A549 (cell line): ENCODE data around the gene NTM. TPM values are rescaled to one million over a fixed set of nuclear protein-coding genes. Genes with fewer than 3 reads are reported as not detected.

Source experiments
- ATAC-seq, 2 experiments: fragments of 200-7000 bp in 1 of 2; fragments of >200 bp in 1 of 2; cut with Nextera tagmentation in 1 of 2; cut with Tn5 transposase in 1 of 2; 3 replicates each; pipeline versions ENCODE4 v1.8.0 to v1.9.1; 2018 to 2020; ENCODE audit warnings: mild to moderate bottlenecking in 1 of 2, moderate library complexity in 1 of 2
- CTCF ChIA-PET: fragments of 300-600 bp; sonication (Branson Sonifier 250); formaldehyde crosslinking; extraction: SDS; loops from one replicate; lab custom pipeline; 2021; ENCODE audit warnings: antibody characterized with exemption, inconsistent platforms; lab: Yijun Ruan, JAX
- POLR2A ChIA-PET: fragments of 350-600 bp; formaldehyde crosslinking; extraction: SDS; loops from one replicate; lab custom pipeline; 2021; ENCODE audit warnings: antibody characterized with exemption, inconsistent platforms; lab: Yijun Ruan, JAX
- DNase-seq, 2 experiments: peaks; one replicate each; pipeline versions ENCODE4 v3.0.0 to v3.0.0-alpha.2; 2011 to 2016; ENCODE audit warnings: low read depth in 1 of 2, low spot score in 1 of 2
- FAIRE-seq: peaks from 2 replicates; lab custom pipeline; 2011; peaks lifted over from hg19 to GRCh38; lab: Jason Lieb, UNC
- H3K27ac ChIP-seq, 2 experiments: fragments of >200 bp; sonication (Bioruptor Twin); formaldehyde crosslinking; 3 replicates each; pipeline ENCODE4 v1.5.1; 2016 to 2017
- H3K4me1 ChIP-seq: fragments of >200 bp; sonication (Bioruptor Twin); formaldehyde crosslinking; 3 replicates; pipeline ENCODE4 v1.6.1; 2016
- H3K4me2 ChIP-seq: fragments of >200 bp; sonication (Bioruptor Twin); formaldehyde crosslinking; 3 replicates; pipeline ENCODE4 v1.6.1; 2016
- H3K4me3 ChIP-seq: fragments of >200 bp; sonication (Bioruptor Twin); formaldehyde crosslinking; 3 replicates; pipeline ENCODE4 v1.5.1; 2016
- H3K9me3 ChIP-seq: fragments of >200 bp; sonication (Bioruptor Twin); formaldehyde crosslinking; 3 replicates; pipeline ENCODE4 v1.6.1; 2016
- BHLHE40 ChIP-seq: IDR thresholded peaks from 2 replicates; pipeline ENCODE4 v1.6.1; 2012; ENCODE audit warnings: low read depth, low read length, inconsistent platforms
- CEBPB ChIP-seq, 2 experiments: fragments of >200 bp in 1 of 2; sonication (Bioruptor Twin) in 1 of 2; formaldehyde crosslinking in 1 of 2; IDR thresholded peaks; 2 replicates each; pipeline ENCODE4 v1.6.1; 2012 to 2016
- CHD2 ChIP-seq: fragments of 150-350 bp; IDR thresholded peaks from 2 replicates; pipeline ENCODE4 v1.6.1; 2014; ENCODE audit warnings: low read length; ENCODE audit not compliant: partially characterized antibody
- EP300 ChIP-seq, 2 experiments: fragments of >200 bp; sonication (Bioruptor Twin); formaldehyde crosslinking; IDR thresholded peaks; 2 replicates in 1 of 2; 3 replicates in 1 of 2; pipeline ENCODE4 v1.6.1; 2016 to 2017
- FOSL2 ChIP-seq, 2 experiments: fragments of 450-650 bp in 1 of 2; fragments of >200 bp in 1 of 2; sonication (Bioruptor Twin) in 1 of 2; formaldehyde crosslinking; IDR thresholded peaks; 2 replicates each; pipeline versions ENCODE4 v1.5.0 to v1.6.1; 2016 to 2020; ENCODE audit warnings: mild to moderate bottlenecking in 1 of 2, moderate library complexity in 1 of 2
- GATA3 ChIP-seq: IDR thresholded peaks from 2 replicates; pipeline ENCODE4 v1.6.1; 2012; ENCODE audit warnings: borderline replicate concordance
- HES2 ChIP-seq: fragments of >200 bp; sonication (Bioruptor Twin); formaldehyde crosslinking; IDR thresholded peaks from 2 replicates; pipeline ENCODE4 v1.6.1; 2016
- HOXB13 ChIP-seq: fragments of 250-450 bp; sonication (Bioruptor Pico); IDR thresholded peaks from 2 replicates; pipeline ENCODE4 v1.5.0; 2020; ENCODE audit warnings: low read depth, mild to moderate bottlenecking, moderate library complexity
- JUN ChIP-seq, 2 experiments: fragments of >200 bp; sonication (Bioruptor Twin); formaldehyde crosslinking; IDR thresholded peaks; 2 replicates in 1 of 2; 3 replicates in 1 of 2; pipeline ENCODE4 v1.6.1; 2016 to 2017
- KDM5A ChIP-seq: fragments of 200-600 bp; sonication (generic); IDR thresholded peaks from 2 replicates; pipeline ENCODE4 v1.6.1; 2016; ENCODE audit warnings: antibody characterized with exemption, mild to moderate bottlenecking
- MAFK ChIP-seq: fragments of 450-650 bp; IDR thresholded peaks from 2 replicates; pipeline ENCODE4 v1.6.1; 2014; ENCODE audit not compliant: partially characterized antibody
- NFE2L2 ChIP-seq: fragments of 150-350 bp; conservative IDR thresholded peaks from 2 replicates; pipeline ENCODE4 v1.6.1; 2014; ENCODE audit warnings: low read length
- NPAS2 ChIP-seq: fragments of 250-450 bp; sonication (Bioruptor Pico); IDR thresholded peaks from 2 replicates; pipeline ENCODE4 v1.8.0; 2022; ENCODE audit warnings: mild to moderate bottlenecking, moderate library complexity, borderline replicate concordance
- PHF8 ChIP-seq: fragments of 200-600 bp; sonication (generic); IDR thresholded peaks from 2 replicates; pipeline ENCODE4 v1.6.1; 2016; ENCODE audit warnings: low read depth, mild to moderate bottlenecking, antibody characterized with exemption, moderate library complexity, borderline replicate concordance
- RCOR1 ChIP-seq: fragments of 150-350 bp; IDR thresholded peaks from 2 replicates; pipeline ENCODE4 v1.6.1; 2014; ENCODE audit warnings: antibody characterized with exemption, low read length, low read depth
- REST ChIP-seq: fragments of 200-600 bp; sonication (generic); IDR thresholded peaks from 2 replicates; pipeline ENCODE4 v1.6.1; 2016; ENCODE audit warnings: antibody characterized with exemption, mild to moderate bottlenecking, moderate library complexity
- RNF2 ChIP-seq: fragments of 200-600 bp; sonication (generic); IDR thresholded peaks from 2 replicates; pipeline ENCODE4 v1.6.1; 2016; ENCODE audit warnings: low read depth, mild to moderate bottlenecking, antibody characterized with exemption, moderate library complexity, borderline replicate concordance
- SREBF2 ChIP-seq: fragments of 450-650 bp; IDR thresholded peaks from 2 replicates; pipeline ENCODE4 v1.6.1; 2014; ENCODE audit warnings: mild to moderate bottlenecking, moderate library complexity
- TP53 ChIP-seq: fragments of 250-450 bp; sonication (Bioruptor Pico); IDR thresholded peaks from 2 replicates; pipeline ENCODE4 v1.5.0; 2021; ENCODE audit warnings: mild to moderate bottlenecking, moderate library complexity
- USF2 ChIP-seq: fragments of 450-650 bp; IDR thresholded peaks from 2 replicates; pipeline ENCODE4 v1.6.1; 2014; ENCODE audit warnings: antibody characterized with exemption
- ZC3H11A ChIP-seq: fragments of 450-650 bp; IDR thresholded peaks from 2 replicates; pipeline ENCODE4 v1.6.1; 2014; ENCODE audit warnings: antibody characterized with exemption, mild to moderate bottlenecking
- WGBS: methylation state at CpG from one replicate; pipeline ENCODE4 v1.1.6; 2017; ENCODE audit errors: missing lambda C conversion rate; 5-methylcytosine and 5-hydroxymethylcytosine counted together
- polyA plus RNA-seq, 4 experiments: library from polyadenylated mRNA; depleted of rRNA in 3 of 4; stranded (reverse); fragments of >200 nt; fragmentation: RNase III in 1 of 4; extraction: RNeasy Plus Mini Kit Qiagen cat#74134 plus additional on column Dnase treatment in 1 of 4; gene quantifications; 2 replicates in 3 of 4; 3 replicates in 1 of 4; pipeline ENCODE4 v1.2.3, GENCODE V29; 2011 to 2017
- TF ChIP-seq, protein P1 (sequence below): fragments of 250-450 bp; sonication (Bioruptor Pico); IDR thresholded peaks from 2 replicates; pipeline ENCODE4 v1.5.0; 2020; ENCODE audit warnings: low read depth, mild to moderate bottlenecking, moderate library complexity

The NTM gene
- polyA plus RNA-seq, 2 of the 4 experiments (the other 2 are of a cell fraction): not detected

- Histone ChIP-seq H3K4me3 (no peak overlapping the region), H3K4me2 (no peak overlapping the region), H3K4me1 (no peaks in the 10 kb centered on the region), H3K27ac (no peak overlapping the region), H3K9me3 (no peaks in the 10 kb centered on the region)
- CTCF ChIA-PET: interaction anchor here (0.6 to 1.5 kb wide), 3 partner anchors 10 to 258 kb away, joined by 3 read pairs; no protein-coding TSS in a partner anchor
- POLR2A ChIA-PET: no interaction called here
- ATAC-seq (no peak), FAIRE-seq (no peak), DNase-seq (no peak)
- WGBS: 3% methylated on average over 5 of the region's 5 CpGs
- TF ChIP-seq RCOR1: no peak
- no peak for TF ChIP-seq RNF2
- TF ChIP-seq EP300 (IDR thresholded peaks at IDR 0.05): no peak
- no peak for TF ChIP-seq NFE2L2
- TF ChIP-seq USF2: no peak
- TF ChIP-seq CEBPB (IDR thresholded peaks at IDR 0.05): no peak
- TF ChIP-seq SREBF2: no peak
- no peak for TF ChIP-seq NPAS2
- no peak for TF ChIP-seq FOSL2 (IDR thresholded peaks at IDR 0.05)
- no peak for TF ChIP-seq FOSL2 (CRISPR knock-in tag; IDR thresholded peaks at IDR 0.05)
- no peak for TF ChIP-seq BHLHE40
- TF ChIP-seq HES2: no peak
- no peak for TF ChIP-seq ZC3H11A
- TF ChIP-seq CHD2: no peak
- no peak for TF ChIP-seq HOXB13
- TF ChIP-seq TP53: no peak
- TF ChIP-seq, protein P1, sequence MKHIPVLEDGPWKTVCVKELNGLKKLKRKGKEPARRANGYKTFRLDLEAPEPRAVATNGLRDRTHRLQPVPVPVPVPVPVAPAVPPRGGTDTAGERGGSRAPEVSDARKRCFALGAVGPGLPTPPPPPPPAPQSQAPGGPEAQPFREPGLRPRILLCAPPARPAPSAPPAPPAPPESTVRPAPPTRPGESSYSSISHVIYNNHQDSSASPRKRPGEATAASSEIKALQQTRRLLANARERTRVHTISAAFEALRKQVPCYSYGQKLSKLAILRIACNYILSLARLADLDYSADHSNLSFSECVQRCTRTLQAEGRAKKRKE (CRISPR knock-in tag): no peak
- TF ChIP-seq PHF8: no peak
These were observed 296.2 kb downstream of the NTM start for GRCh38 chr11:131666617-131667016.

- no peak overlapping the region for H3K4me2 ChIP-seq
- H3K9me3 ChIP-seq: no peaks in the 10 kb centered on the region
- ATAC-seq: no peak
- ChIA-PET POLR2A (no interaction called here), CTCF (interaction anchor here (1.0 to 2.3 kb wide), 3 partner anchors 16 to 603 kb away, joined by 3 to 9 read pairs (median 4); no protein-coding TSS in a partner anchor)
- no peak for FAIRE-seq
- H3K4me1 ChIP-seq: no peaks in the 10 kb centered on the region
- no CpG with 5 or more reads among the region's 4 CpGs for WGBS
- no peak for TF ChIP-seq MAFK
- TF ChIP-seq PHF8: no peak
- no peak for TF ChIP-seq GATA3
- no peak for TF ChIP-seq KDM5A
- no peak for TF ChIP-seq REST
- no peak for TF ChIP-seq JUN (IDR thresholded peaks at IDR 0.05)
- TF ChIP-seq, protein P1 (CRISPR knock-in tag): no peak
- no peak for DNase-seq
- H3K27ac ChIP-seq: no peak overlapping the region
- no peak overlapping the region for H3K4me3 ChIP-seq
These were observed 297.2 kb downstream of the NTM start for GRCh38 chr11:131667566-131667965.
